HG03097 (cell line): ENCODE data around the gene OR4B1.

Source experiments
- ATAC-seq: cut with Tn5 transposase; IDR thresholded peaks from one replicate; pipeline ENCODE4 v1.9.1; 2021; ENCODE audit not compliant: unreplicated experiment, low FRiP score

OR4B1 gene

GRCh38 chr11:48248902-48249301, 32.3 kb downstream of the OR4B1 start:
- ATAC-seq, result no peak

GRCh38 chr11:48261600-48261999, 45.0 kb downstream of the OR4B1 start:
- ATAC-seq, result no peak

- ATAC-seq, result no peak
These were observed 46.9 kb downstream of the OR4B1 start, which contains the start of gene OR4X1 for GRCh38 chr11:48263423-48263911. Gene OR4X1, plus strand, starts transcription at chr11:48263861. Its CDS starts 0 bp downstream, at chr11:48263861.
